ENCODE data around the gene RAB11FIP4. TPM values are rescaled to one million over a fixed set of nuclear protein-coding genes. Genes with fewer than 3 reads are reported as not detected.

RAB11FIP4 gene
- total and polyA plus RNA-seq, 10 of the 15 experiments (the other 5 are each of a cell fraction or from before 2014, with no cell fraction given) = 1.4 to 27.0 (median 17.6) TPM

DNA sequence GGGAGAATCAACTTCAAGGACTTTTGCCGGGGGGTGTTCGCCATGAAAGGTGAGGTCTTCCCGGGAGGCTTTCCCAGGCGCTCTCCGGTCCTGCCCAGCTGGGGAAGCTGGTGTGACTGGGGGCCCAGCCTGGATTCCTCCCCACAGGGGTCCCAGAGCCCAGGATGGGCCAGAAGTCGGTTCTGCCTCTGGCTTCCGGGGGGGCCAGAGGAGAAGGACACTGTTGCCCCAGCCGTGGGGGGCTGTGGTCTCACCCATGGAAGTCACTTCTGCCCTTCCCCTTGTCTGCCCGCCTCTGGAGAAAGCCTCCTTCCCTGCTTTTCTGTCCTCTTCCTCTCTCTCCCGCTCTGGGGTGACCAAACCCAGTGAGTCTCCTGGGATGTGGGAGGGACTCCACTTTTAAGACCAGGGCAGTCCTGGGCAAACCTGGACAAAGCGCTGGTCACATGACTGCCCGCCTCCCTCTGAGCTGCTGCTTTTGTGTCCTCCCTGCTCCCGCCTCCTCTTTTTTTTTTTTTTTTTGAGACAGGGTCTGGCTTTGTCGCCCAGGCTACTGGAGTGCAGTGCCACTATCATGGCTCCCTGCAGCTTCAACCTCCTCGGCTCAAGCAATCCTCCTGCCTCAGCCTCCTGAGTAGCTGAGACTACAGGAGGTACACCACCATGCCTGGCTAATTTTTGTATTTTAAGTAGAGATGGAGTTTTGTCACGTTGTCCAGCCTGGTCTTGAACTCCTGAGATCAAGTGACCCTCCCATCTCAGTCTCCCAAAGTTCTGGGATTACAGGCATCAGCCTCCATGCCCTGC lies 40.6 kb downstream of the RAB11FIP4 start:
- H4K20me1 ChIP-seq (ENCODE audit: control insufficient read depth, insufficient read depth) = no peaks in the 10 kb centered on the region
- no peak for FAIRE-seq
- H3K27me3 ChIP-seq (replicated peaks in 1 of 2; ENCODE audit: control insufficient read depth in 2 of 2, insufficient read depth in 2 of 2, low read length in 1 of 2) = no peaks in the 10 kb centered on the region
- DNase-seq (ENCODE audit: low read depth, low spot score) = no peak
- ChIA-PET POLR2A (no interaction called here), CTCF (no interaction called here), SMC1A (ENCODE audit: uncharacterized antibody, unreplicated experiment) (interaction anchor here (0.6 to 1.0 kb wide), 2 partner anchors 194 to 405 kb away, joined by 3 read pairs; no protein-coding TSS in a partner anchor), RAD21 (ENCODE audit: unreplicated experiment) (no interaction called here)
- WGBS (ENCODE audit: insufficient coverage, insufficient replicate concordance, low lambda C conversion rate, missing lambda C conversion rate) = 48% methylated on average over 16 of the region's 16 CpGs
- TF ChIP-seq ZNF24 (IDR thresholded peaks at IDR 0.05) (no peak), TCF12 (IDR thresholded peaks at IDR 0.05; ENCODE audit: low read depth, low read length) (no peak), NFXL1 (IDR thresholded peaks at IDR 0.05; ENCODE audit: borderline replicate concordance) (no peak), RELA (IDR thresholded peaks at IDR 0.05; ENCODE audit: borderline replicate concordance, partially characterized antibody) (no peak), BMI1 (IDR thresholded peaks at IDR 0.05; ENCODE audit: borderline replicate concordance) (no peak), HSF1 (IDR thresholded peaks at IDR 0.05; ENCODE audit: low read depth, low read length) (no peak), JUND (IDR thresholded peaks at IDR 0.05; ENCODE audit: low read depth, low read length) (no peak), IKZF2 (IDR thresholded peaks at IDR 0.05) (no peak), EP300 (IDR thresholded peaks at IDR 0.05; ENCODE audit: borderline replicate concordance in 1 of 2, control insufficient read depth in 1 of 2, low read depth in 2 of 2, low read length in 2 of 2) (no peak), MTA3 (IDR thresholded peaks at IDR 0.05; ENCODE audit: borderline replicate concordance, low read length) (no peak), ZSCAN29 (IDR thresholded peaks at IDR 0.05) (no peak), NFYA (IDR thresholded peaks at IDR 0.05; ENCODE audit: borderline replicate concordance, low read depth, low read length) (no peak), IKZF1 (conservative IDR thresholded peaks at IDR 0.05) (no peak), FOXK2 (IDR thresholded peaks at IDR 0.05) (no peak), SUZ12 (IDR thresholded peaks at IDR 0.05; ENCODE audit: unreplicated experiment) (no peak), CHD4 (IDR thresholded peaks at IDR 0.05) (no peak), SKIL (IDR thresholded peaks at IDR 0.05; ENCODE audit: low read depth, poor library complexity, severe bottlenecking) (no peak)
- TF ChIP-seq, protein P1, sequence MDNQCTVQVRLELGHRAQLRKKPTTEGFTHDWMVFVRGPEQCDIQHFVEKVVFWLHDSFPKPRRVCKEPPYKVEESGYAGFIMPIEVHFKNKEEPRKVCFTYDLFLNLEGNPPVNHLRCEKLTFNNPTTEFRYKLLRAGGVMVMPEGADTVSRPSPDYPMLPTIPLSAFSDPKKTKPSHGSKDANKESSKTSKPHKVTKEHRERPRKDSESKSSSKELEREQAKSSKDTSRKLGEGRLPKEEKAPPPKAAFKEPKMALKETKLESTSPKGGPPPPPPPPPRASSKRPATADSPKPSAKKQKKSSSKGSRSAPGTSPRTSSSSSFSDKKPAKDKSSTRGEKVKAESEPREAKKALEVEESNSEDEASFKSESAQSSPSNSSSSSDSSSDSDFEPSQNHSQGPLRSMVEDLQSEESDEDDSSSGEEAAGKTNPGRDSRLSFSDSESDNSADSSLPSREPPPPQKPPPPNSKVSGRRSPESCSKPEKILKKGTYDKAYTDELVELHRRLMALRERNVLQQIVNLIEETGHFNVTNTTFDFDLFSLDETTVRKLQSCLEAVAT (IDR thresholded peaks at IDR 0.05) = no peak
- no peak overlapping the region for H2AFZ ChIP-seq (ENCODE audit: control insufficient read depth, low read depth, low read length)
- no peak overlapping the region for H3K4me3 ChIP-seq
- no peaks in the 10 kb centered on the region for H3K79me2 ChIP-seq (ENCODE audit: control insufficient read depth, insufficient read depth, low read length)
- ATAC-seq = no peak
- intact Hi-C loops (cut with micrococcal nuclease; ENCODE audit: unreplicated experiment) = no loop called here
- no peaks in the 10 kb centered on the region for H3K9me3 ChIP-seq (replicated peaks; ENCODE audit: control insufficient read depth, insufficient read depth, low read length)
- in situ Hi-C loops (cut with MboI) = no loop called here
- H3K36me3 ChIP-seq (ENCODE audit: control insufficient read depth in 2 of 2, insufficient read depth in 2 of 2, low read length in 1 of 2) = no peaks in the 10 kb centered on the region
- no TSS peak for BruUV-seq (replicated peaks)
- no peak overlapping the region for H3K4me2 ChIP-seq (ENCODE audit: control insufficient read depth, insufficient read depth)
- H3K27ac ChIP-seq (ENCODE audit: control insufficient read depth, insufficient read depth) = no peak overlapping the region
- H3K4me1 ChIP-seq (ENCODE audit: control insufficient read depth, insufficient read depth, low read length) = no peaks in the 10 kb centered on the region
- H3K9ac ChIP-seq (ENCODE audit: control insufficient read depth, insufficient read depth, low read length) = no peak overlapping the region
